KMS-11 (cell line): ENCODE results near the gene TDG.

Source experiments
- H2AFZ ChIP-seq: fragments of 200-600 bp; sonication (generic); 2 replicates; pipeline ENCODE4 v1.6.1; 2016; ENCODE audit warnings: antibody characterized with exemption, mixed run types, low read depth
- H3K27ac ChIP-seq: fragments of 200-600 bp; sonication (generic); 2 replicates; pipeline ENCODE4 v1.6.1; 2016; ENCODE audit warnings: mild to moderate bottlenecking, mixed run types
- H3K27me3 ChIP-seq: fragments of 200-600 bp; sonication (generic); 2 replicates; pipeline ENCODE4 v1.6.1; 2017; ENCODE audit warnings: mild to moderate bottlenecking, low read depth, mixed run types, moderate library complexity; ENCODE audit not compliant: insufficient read depth
- H3K36me3 ChIP-seq: fragments of 200-600 bp; sonication (generic); 2 replicates; pipeline ENCODE4 v1.6.1; 2017; ENCODE audit warnings: mild to moderate bottlenecking, mixed run types; ENCODE audit not compliant: insufficient read depth
- H3K4me1 ChIP-seq: fragments of 200-600 bp; sonication (generic); 2 replicates; pipeline ENCODE4 v1.6.1; 2016; ENCODE audit warnings: mild to moderate bottlenecking, low read depth, mixed run types; ENCODE audit not compliant: poor library complexity, severe bottlenecking
- H3K4me2 ChIP-seq: fragments of 200-600 bp; sonication (generic); 2 replicates; pipeline ENCODE4 v1.7.0; 2016; ENCODE audit warnings: mild to moderate bottlenecking, mixed run types
- H3K4me3 ChIP-seq: fragments of 200-600 bp; sonication (generic); IDR thresholded peaks from 2 replicates; pipeline ENCODE4 v1.6.1; 2017; ENCODE audit warnings: low read depth, low read length, mixed read lengths; ENCODE audit not compliant: insufficient read depth
- H3K79me2 ChIP-seq: fragments of 200-600 bp; sonication (generic); 2 replicates; pipeline ENCODE4 v1.6.1; 2016; ENCODE audit warnings: low read depth, mixed run types; ENCODE audit not compliant: insufficient read depth
- H3K9ac ChIP-seq: fragments of 200-600 bp; sonication (generic); 2 replicates; pipeline ENCODE4 v1.6.1; 2016; ENCODE audit warnings: mild to moderate bottlenecking, mixed run types
- H4K20me1 ChIP-seq: fragments of 200-600 bp; sonication (generic); 2 replicates; pipeline ENCODE4 v1.6.1; 2016; ENCODE audit warnings: mild to moderate bottlenecking, mixed run types; ENCODE audit not compliant: insufficient read depth
- CTCF ChIP-seq: fragments of 200-600 bp; sonication (generic); conservative IDR thresholded peaks from 2 replicates; pipeline ENCODE4 v1.6.1; 2017; ENCODE audit warnings: low read depth, mild to moderate bottlenecking, antibody characterized with exemption, low read length, moderate library complexity, mixed read lengths

TDG gene

GRCh38 chr12:103933237-103933636 lies 32.4 kb upstream of the TDG start:
- Histone ChIP-seq H3K9ac (peak overlapping the region; percentile 98; the same call in 1 of the 2 replicates), H4K20me1 (peaks cover 46% of the 10 kb centered on the region), H3K27me3 (no peaks in the 10 kb centered on the region), H3K79me2 (peaks cover 80% of the 10 kb centered on the region), H2AFZ (no peak overlapping the region), H3K27ac (peak overlapping the region; percentile 96), H3K4me2 (peak overlapping the region; percentile 96), H3K36me3 (peaks cover 58% of the 10 kb centered on the region; the same call in 1 of the 2 replicates), H3K4me1 (peaks cover 64% of the 10 kb centered on the region), H3K4me3 (no peak overlapping the region)
- no peak for TF ChIP-seq CTCF

GRCh38 chr12:103936679-103937078 lies 29.0 kb upstream of the TDG start:
- Histone ChIP-seq H3K27me3 (no peaks in the 10 kb centered on the region), H3K79me2 (peaks cover 87% of the 10 kb centered on the region), H3K36me3 (peaks cover 84% of the 10 kb centered on the region; the same call in 1 of the 2 replicates), H3K27ac (peak overlapping the region; percentile 24; the same call in 1 of the 2 replicates), H3K9ac (no peak overlapping the region), H3K4me3 (no peak overlapping the region), H4K20me1 (peaks cover 48% of the 10 kb centered on the region), H2AFZ (no peak overlapping the region), H3K4me1 (peaks cover 71% of the 10 kb centered on the region), H3K4me2 (peak overlapping the region; percentile 31; the same call in 1 of the 2 replicates)
- TF ChIP-seq CTCF: no peak

- H3K9ac ChIP-seq: no peak overlapping the region
- no peak overlapping the region for H3K4me3 ChIP-seq
- H3K4me1 ChIP-seq: peaks cover 3% of the 10 kb centered on the region
- peaks cover 24% of the 10 kb centered on the region; the same call in 1 of the 2 replicates for H3K79me2 ChIP-seq
- H3K27ac ChIP-seq: no peak overlapping the region
- H4K20me1 ChIP-seq: no peaks in the 10 kb centered on the region
- peaks cover 53% of the 10 kb centered on the region; the same call in 1 of the 2 replicates for H3K36me3 ChIP-seq
- TF ChIP-seq CTCF: no peak
- H2AFZ ChIP-seq: no peak overlapping the region
- H3K27me3 ChIP-seq: no peaks in the 10 kb centered on the region
- H3K4me2 ChIP-seq: no peak overlapping the region
Measured at GRCh38 chr12:103944964-103945363, 20.7 kb upstream of the TDG start.

- H2AFZ ChIP-seq: no peak overlapping the region
- H3K36me3 ChIP-seq: peaks cover 31% of the 10 kb centered on the region; the same call in 1 of the 2 replicates
- no peak overlapping the region for H3K4me2 ChIP-seq
- TF ChIP-seq CTCF: no peak
- no peaks in the 10 kb centered on the region for H3K4me1 ChIP-seq
- no peaks in the 10 kb centered on the region for H3K27me3 ChIP-seq
- H3K9ac ChIP-seq: no peak overlapping the region
- no peak overlapping the region for H3K4me3 ChIP-seq
- peak overlapping the region; percentile 12; the same call in 1 of the 2 replicates for H3K27ac ChIP-seq
- H3K79me2 ChIP-seq: peaks cover 8% of the 10 kb centered on the region; the same call in 1 of the 2 replicates
- 0 out of 2 replicates have a peak, but pooled peaks cover 6% of the 10 kb centered on the region for H4K20me1 ChIP-seq
Measured at GRCh38 chr12:103947871-103948555, 17.7 kb upstream of the TDG start.
